SIG-M5 treated with dmso at 0.1 percent for 504 hours (cell line): ENCODE data around the gene MALT1.
"Not testable (repeated sequence)": the region's sequence is repeated elsewhere in the genome, so short reads cannot be mapped to it uniquely, and the experiment has no call there.

Experiments
- DNase-seq: peaks from one replicate; lab custom pipeline; 2025; ENCODE audit not compliant: unreplicated experiment; lab: John Stamatoyannopoulos, UW

MALT1 gene

GRCh38 chr18:58768293-58768974 is 97.2 kb downstream of the MALT1 start:
- DNase-seq = peak; percentile 60

DNA sequence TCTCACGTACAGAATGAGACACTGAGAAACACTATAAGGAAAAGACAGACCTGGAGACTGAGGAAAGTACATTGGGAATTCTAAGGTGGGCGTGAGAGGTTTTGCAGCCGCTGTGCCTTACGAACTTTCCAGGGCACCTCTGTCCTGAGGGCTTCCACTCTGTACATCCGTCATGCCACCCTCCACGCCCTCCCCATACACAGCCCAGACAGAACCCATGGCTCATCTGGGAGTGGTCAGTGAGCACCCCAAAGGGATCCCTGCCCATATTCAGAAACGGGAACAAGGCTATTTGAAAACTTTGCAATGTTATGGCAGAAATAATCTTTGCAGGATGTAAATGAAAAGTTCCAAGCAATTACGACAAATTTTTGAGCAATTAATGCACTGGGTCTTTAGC is 98.1 kb downstream of the MALT1 start:
- DNase-seq = no peak

- no peak for DNase-seq
Measured at GRCh38 chr18:58770601-58771000, 99.3 kb downstream of the MALT1 start.

DNA sequence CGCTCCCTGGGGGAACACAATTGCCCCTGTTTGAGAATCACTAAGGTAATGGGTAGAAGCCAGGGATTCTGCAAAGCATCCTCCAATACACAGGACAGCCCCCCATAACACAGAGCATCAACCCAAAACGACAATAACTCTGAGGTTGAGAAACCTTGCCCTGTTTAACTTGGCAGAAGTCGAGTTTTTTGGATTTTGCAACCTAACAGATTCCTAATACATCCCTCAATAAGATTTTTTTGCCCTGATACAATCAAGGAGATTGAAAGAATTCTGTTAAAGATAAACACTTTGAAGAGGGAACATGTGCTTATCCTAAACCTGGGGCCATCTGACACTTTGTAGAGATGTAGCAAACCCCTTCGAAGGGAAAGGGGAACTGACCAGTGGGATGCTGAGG is 100.9 kb downstream of the MALT1 start:
- DNase-seq = no peak

- DNase-seq = no peak
Measured at GRCh38 chr18:58776084-58776483, 104.8 kb downstream of the MALT1 start.

GRCh38 chr18:58776541-58776940 is 105.3 kb downstream of the MALT1 start:
- not testable (repeated sequence) for DNase-seq

- DNase-seq = no peak
Measured at GRCh38 chr18:58777471-58777870, 106.2 kb downstream of the MALT1 start.

GRCh38 chr18:58779529-58779928 is 108.3 kb downstream of the MALT1 start:
- DNase-seq = no peak

- DNase-seq = no peak
Measured at GRCh38 chr18:58780045-58780444, 108.8 kb downstream of the MALT1 start.

DNA sequence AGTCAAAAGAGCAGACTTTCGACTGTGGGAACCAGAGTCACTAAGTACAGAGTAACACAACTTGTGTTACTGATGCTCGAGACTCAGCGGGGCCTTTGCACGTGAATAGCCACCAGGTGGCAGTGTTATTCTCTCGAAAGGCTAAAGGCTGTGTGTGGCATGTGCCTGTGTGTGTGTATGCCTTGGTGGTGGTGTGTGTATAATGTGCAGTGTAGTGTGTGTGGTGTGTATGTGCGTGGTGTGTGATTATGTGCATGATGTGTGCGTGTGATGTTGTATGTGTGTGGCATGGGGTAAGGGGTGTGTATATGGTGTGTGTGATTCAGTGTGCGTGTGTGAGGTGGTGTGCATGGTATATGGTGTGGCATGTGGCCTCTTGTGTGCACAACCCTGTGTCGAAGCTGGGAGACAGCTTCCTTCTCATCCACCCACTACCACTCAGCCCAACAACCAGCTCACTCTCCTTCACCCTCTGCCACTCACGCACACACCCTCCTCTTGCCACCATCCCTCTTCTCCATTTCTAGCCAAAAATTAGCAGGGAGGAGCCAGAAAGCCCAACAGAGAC is 110.4 kb downstream of the MALT1 start:
- DNase-seq = peak; percentile 52

GRCh38 chr18:58784601-58785137 is 113.4 kb downstream of the MALT1 start:
- DNase-seq = no peak

DNA sequence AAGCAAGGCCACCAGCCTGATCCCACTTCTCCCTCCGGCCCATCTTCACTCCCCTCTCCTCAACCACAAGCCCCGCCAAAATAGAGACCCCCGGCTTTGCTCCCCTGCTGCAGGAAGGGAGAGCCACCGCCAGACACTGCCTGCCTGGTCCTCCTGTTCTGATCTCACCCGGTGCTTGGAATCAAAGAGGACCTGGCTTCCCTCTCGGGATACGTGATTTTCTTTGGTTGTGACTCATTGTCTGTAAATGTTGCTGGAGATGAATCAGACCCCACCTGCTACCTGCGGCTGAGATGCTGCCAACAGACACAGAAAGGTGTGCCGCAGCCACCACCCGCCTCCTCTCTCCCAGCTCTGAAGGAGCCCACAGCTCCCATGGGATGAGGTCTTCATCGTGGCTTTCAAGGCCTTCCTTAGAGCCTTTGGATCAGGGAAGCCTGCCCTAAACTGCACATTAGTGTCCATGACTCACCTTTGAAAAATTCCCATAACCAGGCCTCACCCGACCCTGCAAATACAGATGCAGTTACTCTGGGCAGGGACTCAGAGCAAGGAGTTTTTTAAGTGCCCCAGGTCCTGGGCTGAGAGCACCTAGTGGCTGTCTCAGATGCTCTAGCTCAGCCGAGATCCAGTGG is 114.0 kb downstream of the MALT1 start:
- DNase-seq = peak; percentile 6

- no peak for DNase-seq
Measured at GRCh38 chr18:58785870-58786269, 114.6 kb downstream of the MALT1 start.

GRCh38 chr18:58787536-58788149 is 116.4 kb downstream of the MALT1 start:
- no peak for DNase-seq

GRCh38 chr18:58788470-58788869 is 117.2 kb downstream of the MALT1 start:
- no peak for DNase-seq

GRCh38 chr18:58788971-58789875 is 118.0 kb downstream of the MALT1 start:
- no peak for DNase-seq

DNA sequence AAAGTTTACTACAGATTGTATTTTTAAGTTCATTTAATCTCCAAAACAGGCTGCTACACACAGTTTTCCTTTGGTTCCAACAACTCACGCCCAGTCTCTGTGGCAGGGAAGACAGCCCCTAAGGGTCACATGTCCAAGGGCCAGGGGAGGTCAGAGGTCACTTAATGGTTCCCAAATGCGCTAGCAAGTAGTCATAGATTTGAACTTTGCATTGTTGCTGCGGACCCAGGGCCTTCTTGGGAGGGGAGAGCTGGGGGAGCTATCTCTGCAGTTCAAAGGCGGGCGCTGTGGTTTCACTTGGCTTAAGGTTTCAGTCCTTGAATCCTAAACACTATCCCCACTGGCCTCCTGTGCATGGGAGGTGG is 118.6 kb downstream of the MALT1 start:
- DNase-seq = no peak

DNA sequence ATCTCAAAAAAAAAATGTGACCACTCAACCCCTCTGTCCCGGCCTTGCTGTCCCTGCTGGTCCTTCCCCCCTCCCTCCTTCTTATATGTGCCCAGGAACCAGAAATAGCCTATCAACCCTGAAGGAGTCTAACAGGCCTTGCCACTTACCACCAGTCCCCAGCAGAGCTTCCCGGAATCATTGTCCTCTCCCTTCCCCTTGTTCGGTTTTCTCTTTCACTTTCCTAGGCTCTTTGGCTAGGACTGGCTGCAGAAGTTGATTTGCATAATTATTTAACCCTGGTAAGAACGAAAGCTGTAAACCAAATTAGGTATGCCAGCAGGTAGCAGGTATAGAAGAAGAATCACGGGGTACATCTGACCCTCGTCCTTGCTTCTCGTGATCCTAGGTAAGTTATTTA is 120.8 kb downstream of the MALT1 start:
- no peak for DNase-seq

GRCh38 chr18:58793361-58793760 is 122.1 kb downstream of the MALT1 start:
- DNase-seq = no peak

GRCh38 chr18:58796220-58796619 is 125.0 kb downstream of the MALT1 start:
- DNase-seq = no peak

- peak; percentile 10 for DNase-seq
Measured at GRCh38 chr18:58800582-58800981, 129.3 kb downstream of the MALT1 start.
